ENCODE results near the gene BTF3L4. TPM values are rescaled to one million over a fixed set of nuclear protein-coding genes. Genes with fewer than 3 reads are reported as not detected.

BTF3L4 gene
- total RNA-seq, 1 experiment from 2014 or later = 47.0 TPM

DNA sequence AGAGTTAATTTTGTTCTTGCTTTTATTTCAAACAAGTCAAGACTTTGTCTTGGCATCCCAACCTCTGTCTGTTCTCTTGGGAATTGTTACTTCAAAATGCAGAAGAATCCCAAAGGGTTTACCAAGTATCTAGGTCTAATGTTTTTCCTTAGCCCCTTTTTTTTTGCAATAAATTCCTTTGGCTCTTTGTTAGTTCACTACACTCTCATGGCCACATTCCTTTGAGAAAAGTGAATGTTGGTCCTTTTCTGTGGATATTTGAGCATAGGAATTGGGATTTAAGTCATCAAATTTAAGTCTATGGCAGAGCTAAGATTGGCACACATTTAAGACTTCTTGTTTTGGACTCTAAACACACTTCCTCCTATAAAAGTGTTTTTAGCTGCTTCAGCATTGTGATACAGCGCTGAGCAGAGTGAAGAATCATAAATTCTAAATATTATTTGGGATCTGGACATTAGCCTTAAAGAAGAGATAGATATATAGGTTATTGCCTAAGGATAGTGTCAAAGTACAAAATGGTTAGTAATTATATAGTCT lies 1.9 kb downstream of the BTF3L4 start:
- Histone ChIP-seq H3K9me2 (ENCODE audit: insufficient read depth) (no peaks in the 10 kb centered on the region), H2AFZ (no peak overlapping the region), H3K4me1 (replicated peaks; ENCODE audit: insufficient read depth) (peaks cover 39% of the 10 kb centered on the region), H3K27me3 (ENCODE audit: insufficient read depth, low read depth) (no peaks in the 10 kb centered on the region), H3K79me2 (ENCODE audit: low read depth) (peaks cover 84% of the 10 kb centered on the region), H3K36me3 (ENCODE audit: low read depth) (peaks cover 26% of the 10 kb centered on the region), H3K4me3 (peak overlapping the region; percentile 95), H4K20me1 (ENCODE audit: insufficient read depth) (peaks cover 54% of the 10 kb centered on the region), H3K9me3 (ENCODE audit: insufficient read depth, low read depth) (no peaks in the 10 kb centered on the region), H3K27ac (0 out of 2 replicates have a peak overlapping the region, but pooled peaks have one; percentile 7), H3F3A (ENCODE audit: insufficient read depth, low read depth) (peaks cover 21% of the 10 kb centered on the region), H3K4me2 (peak overlapping the region; percentile 99)
- intact Hi-C loops (cut with micrococcal nuclease; ENCODE audit: unreplicated experiment) = loop anchor here (2.0 to 5.0 kb wide), 2 partner anchors 179 to 309 kb away; partner anchors contain the start of genes CC2D1B and NRDC
- TF ChIP-seq, protein P1, sequence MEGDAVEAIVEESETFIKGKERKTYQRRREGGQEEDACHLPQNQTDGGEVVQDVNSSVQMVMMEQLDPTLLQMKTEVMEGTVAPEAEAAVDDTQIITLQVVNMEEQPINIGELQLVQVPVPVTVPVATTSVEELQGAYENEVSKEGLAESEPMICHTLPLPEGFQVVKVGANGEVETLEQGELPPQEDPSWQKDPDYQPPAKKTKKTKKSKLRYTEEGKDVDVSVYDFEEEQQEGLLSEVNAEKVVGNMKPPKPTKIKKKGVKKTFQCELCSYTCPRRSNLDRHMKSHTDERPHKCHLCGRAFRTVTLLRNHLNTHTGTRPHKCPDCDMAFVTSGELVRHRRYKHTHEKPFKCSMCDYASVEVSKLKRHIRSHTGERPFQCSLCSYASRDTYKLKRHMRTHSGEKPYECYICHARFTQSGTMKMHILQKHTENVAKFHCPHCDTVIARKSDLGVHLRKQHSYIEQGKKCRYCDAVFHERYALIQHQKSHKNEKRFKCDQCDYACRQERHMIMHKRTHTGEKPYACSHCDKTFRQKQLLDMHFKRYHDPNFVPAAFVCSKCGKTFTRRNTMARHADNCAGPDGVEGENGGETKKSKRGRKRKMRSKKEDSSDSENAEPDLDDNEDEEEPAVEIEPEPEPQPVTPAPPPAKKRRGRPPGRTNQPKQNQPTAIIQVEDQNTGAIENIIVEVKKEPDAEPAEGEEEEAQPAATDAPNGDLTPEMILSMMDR (conservative IDR thresholded peaks at IDR 0.05) = no peak
- TF ChIP-seq EZH2 (IDR thresholded peaks at IDR 0.05; ENCODE audit: low read depth) = no peak
- BruUV-seq (replicated peaks) = no TSS peak
- POLR2A ChIA-PET (ENCODE audit: unreplicated experiment) = no interaction called here
- DNase-seq = no peak
- CTCF ChIA-PET = no interaction called here

DNA sequence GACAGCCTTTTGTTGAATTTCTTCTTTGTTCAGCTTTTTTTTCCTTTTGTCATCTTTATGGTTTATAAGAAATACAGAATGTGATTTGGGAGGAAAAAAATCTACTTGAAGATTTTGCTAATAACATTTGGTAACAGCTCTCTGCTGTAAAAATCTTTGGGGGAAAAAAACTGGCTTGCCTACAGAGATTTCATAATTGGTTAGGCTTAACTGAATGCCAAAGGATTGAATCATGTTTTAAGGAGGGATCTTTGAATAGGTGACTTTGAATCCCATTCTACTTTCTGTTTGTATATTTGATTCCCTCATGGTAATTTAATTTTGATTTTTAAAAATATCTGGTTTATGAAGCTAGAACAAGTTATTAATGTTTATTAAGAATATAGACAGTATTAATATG lies 3.2 kb downstream of the BTF3L4 start:
- H3K79me2 ChIP-seq (ENCODE audit: low read depth) = peaks cover 84% of the 10 kb centered on the region
- TF ChIP-seq, protein P1 (conservative IDR thresholded peaks at IDR 0.05) = no peak
- TF ChIP-seq EZH2 (IDR thresholded peaks at IDR 0.05; ENCODE audit: low read depth) = no peak
- no peaks in the 10 kb centered on the region for H3K9me2 ChIP-seq (ENCODE audit: insufficient read depth)
- H3K4me3 ChIP-seq = peak overlapping the region; percentile 35; the same call in 1 of the 2 replicates
- H3K4me1 ChIP-seq (replicated peaks; ENCODE audit: insufficient read depth) = peaks cover 29% of the 10 kb centered on the region
- peaks cover 66% of the 10 kb centered on the region for H4K20me1 ChIP-seq (ENCODE audit: insufficient read depth)
- no TSS peak for BruUV-seq (replicated peaks)
- H2AFZ ChIP-seq = no peak overlapping the region
- DNase-seq = peak in 1 of 2 experiments; percentile 74
- H3K9me3 ChIP-seq (ENCODE audit: insufficient read depth, low read depth) = no peaks in the 10 kb centered on the region
- intact Hi-C loops (cut with micrococcal nuclease; ENCODE audit: unreplicated experiment) = loop anchor here (5.0 kb wide), 1 partner anchor 308 kb away; the partner anchor contains the start of gene CC2D1B
- H3K27me3 ChIP-seq (ENCODE audit: insufficient read depth, low read depth) = no peaks in the 10 kb centered on the region
- CTCF ChIA-PET = no interaction called here
- POLR2A ChIA-PET (ENCODE audit: unreplicated experiment) = interaction anchor here (0.6 to 0.7 kb wide), 3 partner anchors 34 to 309 kb away, joined by 3 to 8 read pairs (median 5); no protein-coding TSS in a partner anchor
- peak overlapping the region; percentile 99 for H3K4me2 ChIP-seq
- peak overlapping the region; percentile 34; the same call in 1 of the 2 replicates for H3K27ac ChIP-seq
- H3F3A ChIP-seq (ENCODE audit: insufficient read depth, low read depth) = peaks cover 21% of the 10 kb centered on the region
- peaks cover 37% of the 10 kb centered on the region for H3K36me3 ChIP-seq (ENCODE audit: low read depth)

DNA sequence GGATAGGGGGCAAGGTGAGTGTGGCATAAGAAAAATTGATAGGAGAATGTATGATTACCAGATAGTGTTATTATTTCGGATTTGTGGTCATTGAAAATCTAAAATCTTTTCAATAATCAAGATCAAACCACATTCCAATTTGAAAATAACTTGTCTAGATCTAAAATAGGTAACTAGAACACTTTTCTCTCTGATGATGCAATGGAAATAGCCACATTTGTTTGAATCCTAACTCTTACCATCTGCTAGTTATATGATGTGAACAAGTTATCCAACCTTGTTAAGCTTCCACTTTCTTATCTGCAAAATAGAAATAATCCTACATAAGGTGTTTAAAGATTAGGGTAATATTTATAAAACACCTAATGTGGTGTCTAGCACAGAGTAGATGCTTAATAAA lies 3.8 kb downstream of the BTF3L4 start:
- Histone ChIP-seq H4K20me1 (ENCODE audit: insufficient read depth) (peaks cover 66% of the 10 kb centered on the region), H3K4me1 (replicated peaks; ENCODE audit: insufficient read depth) (peaks cover 29% of the 10 kb centered on the region), H3K79me2 (ENCODE audit: low read depth) (peaks cover 85% of the 10 kb centered on the region), H3F3A (ENCODE audit: insufficient read depth, low read depth) (peaks cover 21% of the 10 kb centered on the region), H3K9me3 (ENCODE audit: insufficient read depth, low read depth) (no peaks in the 10 kb centered on the region), H3K27ac (no peak overlapping the region), H3K9me2 (ENCODE audit: insufficient read depth) (no peaks in the 10 kb centered on the region), H3K4me3 (peak overlapping the region; percentile 35; the same call in 1 of the 2 replicates), H3K36me3 (ENCODE audit: low read depth) (peaks cover 37% of the 10 kb centered on the region), H3K4me2 (peak overlapping the region; percentile 99), H3K27me3 (ENCODE audit: insufficient read depth, low read depth) (no peaks in the 10 kb centered on the region), H2AFZ (no peak overlapping the region)
- no peak for TF ChIP-seq EZH2 (IDR thresholded peaks at IDR 0.05; ENCODE audit: low read depth)
- TF ChIP-seq, protein P1 (conservative IDR thresholded peaks at IDR 0.05) = no peak
- no TSS peak for BruUV-seq (replicated peaks)
- ChIA-PET POLR2A (ENCODE audit: unreplicated experiment) (interaction anchor here (0.7 kb wide), 1 partner anchor 44 kb away, joined by 8 read pairs; no protein-coding TSS in a partner anchor), CTCF (no interaction called here)
- intact Hi-C loops (cut with micrococcal nuclease; ENCODE audit: unreplicated experiment) = loop anchor here (5.0 kb wide), 1 partner anchor 307 kb away; the partner anchor contains the start of gene CC2D1B
- no peak for DNase-seq

Data from PC-9 (cell line).